Measurements from ENCODE around the gene KIF3B.
"Not testable (repeated sequence)": the region's sequence is repeated elsewhere in the genome, so short reads cannot be mapped to it uniquely, and the experiment has no call there.

Gene KIF3B

GRCh38 chr20:32354592-32355416, 77.4 kb downstream of the KIF3B start:
- H3K4me1 ChIP-seq (ENCODE audit: low read length), result peaks cover 3% of the 10 kb centered on the region; the same call in 1 of the 2 replicates
- no peak for DNase-seq
- H2AFZ ChIP-seq (ENCODE audit: low read length), result no peak overlapping the region
- no peaks in the 10 kb centered on the region for H3K9me2 ChIP-seq (replicated peaks; ENCODE audit: insufficient read depth, low read length)
- 0 out of 2 replicates have a peak, but pooled peaks cover under 1% of the 10 kb centered on the region for H4K20me1 ChIP-seq (ENCODE audit: insufficient read depth, low read length)
- no peaks in the 10 kb centered on the region for H3K36me3 ChIP-seq (replicated peaks; ENCODE audit: insufficient read depth, low read length)
- H3K4me3 ChIP-seq (ENCODE audit: low read length), result no peak overlapping the region
- H3K9ac ChIP-seq (ENCODE audit: low read length), result no peak overlapping the region
- H3K4me2 ChIP-seq (ENCODE audit: low read depth, low read length), result no peak overlapping the region
- no peaks in the 10 kb centered on the region for H3K27me3 ChIP-seq (replicated peaks; ENCODE audit: insufficient read depth, low read length)
- TF ChIP-seq, protein P1, sequence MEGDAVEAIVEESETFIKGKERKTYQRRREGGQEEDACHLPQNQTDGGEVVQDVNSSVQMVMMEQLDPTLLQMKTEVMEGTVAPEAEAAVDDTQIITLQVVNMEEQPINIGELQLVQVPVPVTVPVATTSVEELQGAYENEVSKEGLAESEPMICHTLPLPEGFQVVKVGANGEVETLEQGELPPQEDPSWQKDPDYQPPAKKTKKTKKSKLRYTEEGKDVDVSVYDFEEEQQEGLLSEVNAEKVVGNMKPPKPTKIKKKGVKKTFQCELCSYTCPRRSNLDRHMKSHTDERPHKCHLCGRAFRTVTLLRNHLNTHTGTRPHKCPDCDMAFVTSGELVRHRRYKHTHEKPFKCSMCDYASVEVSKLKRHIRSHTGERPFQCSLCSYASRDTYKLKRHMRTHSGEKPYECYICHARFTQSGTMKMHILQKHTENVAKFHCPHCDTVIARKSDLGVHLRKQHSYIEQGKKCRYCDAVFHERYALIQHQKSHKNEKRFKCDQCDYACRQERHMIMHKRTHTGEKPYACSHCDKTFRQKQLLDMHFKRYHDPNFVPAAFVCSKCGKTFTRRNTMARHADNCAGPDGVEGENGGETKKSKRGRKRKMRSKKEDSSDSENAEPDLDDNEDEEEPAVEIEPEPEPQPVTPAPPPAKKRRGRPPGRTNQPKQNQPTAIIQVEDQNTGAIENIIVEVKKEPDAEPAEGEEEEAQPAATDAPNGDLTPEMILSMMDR (IDR thresholded peaks at IDR 0.05; ENCODE audit: low read length), result no peak
- TF ChIP-seq EZH2phosphoT487 (IDR thresholded peaks at IDR 0.05; ENCODE audit: low read length) (no peak), EZH2 (optimal IDR thresholded peaks at IDR 0.05; ENCODE audit: low read depth, low read length) (no peak)
- peaks cover 11% of the 10 kb centered on the region for H3K79me2 ChIP-seq (ENCODE audit: low read length)
- no peaks in the 10 kb centered on the region for H3K9me3 ChIP-seq (replicated peaks; ENCODE audit: insufficient read depth, low read length)
- peaks cover 6% of the 10 kb centered on the region; the same call in 1 of the 2 replicates for H3F3A ChIP-seq (ENCODE audit: insufficient read depth, low read length)
- H3K27ac ChIP-seq (ENCODE audit: low read length), result no peak overlapping the region

- TF ChIP-seq, protein P1 (IDR thresholded peaks at IDR 0.05; ENCODE audit: low read length), result no peak
- TF ChIP-seq EZH2phosphoT487 (IDR thresholded peaks at IDR 0.05; ENCODE audit: low read length), result no peak
- TF ChIP-seq EZH2 (optimal IDR thresholded peaks at IDR 0.05; ENCODE audit: low read depth, low read length), result no peak
- no peaks in the 10 kb centered on the region for H3K9me3 ChIP-seq (replicated peaks; ENCODE audit: insufficient read depth, low read length)
- peaks cover 6% of the 10 kb centered on the region; the same call in 1 of the 2 replicates for H3F3A ChIP-seq (ENCODE audit: insufficient read depth, low read length)
- no peak overlapping the region for H3K9ac ChIP-seq (ENCODE audit: low read length)
- no peak overlapping the region for H2AFZ ChIP-seq (ENCODE audit: low read length)
- H3K27ac ChIP-seq (ENCODE audit: low read length), result no peak overlapping the region
- no peak overlapping the region for H3K4me3 ChIP-seq (ENCODE audit: low read length)
- H3K27me3 ChIP-seq (replicated peaks; ENCODE audit: insufficient read depth, low read length), result no peaks in the 10 kb centered on the region
- H3K4me2 ChIP-seq (ENCODE audit: low read depth, low read length), result no peak overlapping the region
- H3K36me3 ChIP-seq (replicated peaks; ENCODE audit: insufficient read depth, low read length), result no peaks in the 10 kb centered on the region
- H3K9me2 ChIP-seq (replicated peaks; ENCODE audit: insufficient read depth, low read length), result no peaks in the 10 kb centered on the region
- no peak for DNase-seq
- H3K4me1 ChIP-seq (ENCODE audit: low read length), result peaks cover 9% of the 10 kb centered on the region
- peaks cover 18% of the 10 kb centered on the region for H3K79me2 ChIP-seq (ENCODE audit: low read length)
- H4K20me1 ChIP-seq (ENCODE audit: insufficient read depth, low read length), result peaks cover 7% of the 10 kb centered on the region; the same call in 1 of the 2 replicates
Observed at GRCh38 chr20:32355417-32355841, 78.0 kb downstream of the KIF3B start.

- H3K9me2 ChIP-seq (replicated peaks; ENCODE audit: insufficient read depth, low read length); H3K9ac ChIP-seq (ENCODE audit: low read length); H3K9me3 ChIP-seq (replicated peaks; ENCODE audit: insufficient read depth, low read length); H3F3A ChIP-seq (ENCODE audit: insufficient read depth, low read length); H4K20me1 ChIP-seq (ENCODE audit: insufficient read depth, low read length); H3K27me3 ChIP-seq (replicated peaks; ENCODE audit: insufficient read depth, low read length); H2AFZ ChIP-seq (ENCODE audit: low read length); H3K4me3 ChIP-seq (ENCODE audit: low read length); DNase-seq; H3K36me3 ChIP-seq (replicated peaks; ENCODE audit: insufficient read depth, low read length); H3K27ac ChIP-seq (ENCODE audit: low read length); H3K4me2 ChIP-seq (ENCODE audit: low read depth, low read length): not testable (repeated sequence)
- Histone ChIP-seq H3K4me1 (ENCODE audit: low read length) (peaks cover 10% of the 10 kb centered on the region), H3K79me2 (ENCODE audit: low read length) (peaks cover 24% of the 10 kb centered on the region)
Observed at GRCh38 chr20:32355907-32356621, 78.6 kb downstream of the KIF3B start.
